Measurements from ENCODE around the gene PDE5A.

Gene PDE5A

DNA sequence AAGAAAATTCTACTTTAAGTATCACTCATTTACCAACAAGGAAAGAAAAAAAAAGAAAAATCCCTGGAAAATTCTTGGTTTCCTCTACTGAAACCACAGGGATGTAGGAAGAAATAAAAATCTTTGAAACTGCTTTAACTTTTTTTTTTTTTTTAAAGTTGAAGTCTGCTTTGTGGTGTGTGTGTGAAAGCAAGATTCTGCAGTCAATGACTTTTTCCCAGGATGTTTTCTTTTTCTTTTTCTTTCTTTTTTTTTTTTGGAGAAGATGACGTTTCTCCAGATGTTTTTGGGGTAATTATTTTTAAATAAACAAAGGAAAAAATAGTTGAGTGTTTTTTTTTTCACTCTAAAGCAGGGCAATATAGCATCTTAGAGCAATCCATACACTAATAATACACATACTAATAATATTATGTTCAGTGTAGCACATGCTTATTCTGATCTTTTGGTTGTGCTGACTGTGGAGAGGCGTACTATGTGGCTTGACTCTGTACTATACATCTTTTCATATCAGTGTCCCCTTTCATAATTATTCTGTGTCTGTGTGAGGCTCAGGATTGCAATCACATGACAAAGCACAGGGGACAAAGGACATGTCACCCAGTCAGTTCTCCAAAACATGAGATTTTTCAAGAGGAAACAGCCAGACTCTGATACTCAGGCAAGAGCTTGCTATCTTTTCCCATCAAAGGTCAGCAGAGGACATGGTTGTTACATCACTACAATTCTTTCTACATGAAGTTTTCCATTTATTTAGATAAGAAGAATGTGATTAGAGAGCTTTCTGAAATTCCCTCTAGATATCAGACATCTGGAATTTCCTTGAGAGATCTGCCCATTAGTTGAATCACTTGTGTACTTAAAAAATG is 111.0 kb downstream of the PDE5A start:
- Histone ChIP-seq H3K4me3 (ENCODE audit: low read depth, low read length) (no peak overlapping the region), H3K9me3 (ENCODE audit: severe bottlenecking) (no peaks in the 10 kb centered on the region), H3K27me3 (ENCODE audit: insufficient read depth, low read depth, severe bottlenecking) (no peaks in the 10 kb centered on the region), H3K36me3 (peaks cover 65% of the 10 kb centered on the region), H3K27ac (no peak overlapping the region)
- TF ChIP-seq, protein P1, sequence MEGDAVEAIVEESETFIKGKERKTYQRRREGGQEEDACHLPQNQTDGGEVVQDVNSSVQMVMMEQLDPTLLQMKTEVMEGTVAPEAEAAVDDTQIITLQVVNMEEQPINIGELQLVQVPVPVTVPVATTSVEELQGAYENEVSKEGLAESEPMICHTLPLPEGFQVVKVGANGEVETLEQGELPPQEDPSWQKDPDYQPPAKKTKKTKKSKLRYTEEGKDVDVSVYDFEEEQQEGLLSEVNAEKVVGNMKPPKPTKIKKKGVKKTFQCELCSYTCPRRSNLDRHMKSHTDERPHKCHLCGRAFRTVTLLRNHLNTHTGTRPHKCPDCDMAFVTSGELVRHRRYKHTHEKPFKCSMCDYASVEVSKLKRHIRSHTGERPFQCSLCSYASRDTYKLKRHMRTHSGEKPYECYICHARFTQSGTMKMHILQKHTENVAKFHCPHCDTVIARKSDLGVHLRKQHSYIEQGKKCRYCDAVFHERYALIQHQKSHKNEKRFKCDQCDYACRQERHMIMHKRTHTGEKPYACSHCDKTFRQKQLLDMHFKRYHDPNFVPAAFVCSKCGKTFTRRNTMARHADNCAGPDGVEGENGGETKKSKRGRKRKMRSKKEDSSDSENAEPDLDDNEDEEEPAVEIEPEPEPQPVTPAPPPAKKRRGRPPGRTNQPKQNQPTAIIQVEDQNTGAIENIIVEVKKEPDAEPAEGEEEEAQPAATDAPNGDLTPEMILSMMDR (IDR thresholded peaks at IDR 0.05; ENCODE audit: low read depth, low read length) = no peak
- DNase-seq = no peak

- H3K27me3 ChIP-seq (ENCODE audit: insufficient read depth, low read depth, severe bottlenecking) = no peaks in the 10 kb centered on the region
- DNase-seq = no peak
- H3K9me3 ChIP-seq (ENCODE audit: severe bottlenecking) = no peaks in the 10 kb centered on the region
- TF ChIP-seq, protein P1 (IDR thresholded peaks at IDR 0.05; ENCODE audit: low read depth, low read length) = no peak
- H3K4me3 ChIP-seq (ENCODE audit: low read depth, low read length) = no peak overlapping the region
- H3K27ac ChIP-seq = no peak overlapping the region
- H3K36me3 ChIP-seq = peaks cover 48% of the 10 kb centered on the region
Measured at GRCh38 chr4:119512398-119512797, 116.2 kb downstream of the PDE5A start.

GRCh38 chr4:119510395-119511149 is 118.0 kb downstream of the PDE5A start:
- Histone ChIP-seq H3K27ac (no peak overlapping the region), H3K9me3 (ENCODE audit: severe bottlenecking) (no peaks in the 10 kb centered on the region), H3K36me3 (peaks cover 36% of the 10 kb centered on the region), H3K4me3 (ENCODE audit: low read depth, low read length) (no peak overlapping the region), H3K27me3 (ENCODE audit: insufficient read depth, low read depth, severe bottlenecking) (no peaks in the 10 kb centered on the region)
- DNase-seq = no peak
- TF ChIP-seq, protein P1 (IDR thresholded peaks at IDR 0.05; ENCODE audit: low read depth, low read length) = no peak

- Histone ChIP-seq H3K27ac (no peak overlapping the region), H3K36me3 (peaks cover 18% of the 10 kb centered on the region), H3K27me3 (ENCODE audit: insufficient read depth, low read depth, severe bottlenecking) (no peaks in the 10 kb centered on the region), H3K4me3 (ENCODE audit: low read depth, low read length) (no peak overlapping the region), H3K9me3 (ENCODE audit: severe bottlenecking) (no peaks in the 10 kb centered on the region)
- TF ChIP-seq, protein P1 (IDR thresholded peaks at IDR 0.05; ENCODE audit: low read depth, low read length) = no peak
- no peak for DNase-seq
Measured at GRCh38 chr4:119508281-119508680, 120.3 kb downstream of the PDE5A start.

GRCh38 chr4:119506806-119507205 is 121.8 kb downstream of the PDE5A start:
- Histone ChIP-seq H3K36me3 (peaks cover 11% of the 10 kb centered on the region), H3K27me3 (ENCODE audit: insufficient read depth, low read depth, severe bottlenecking) (no peaks in the 10 kb centered on the region), H3K27ac (no peak overlapping the region), H3K4me3 (ENCODE audit: low read depth, low read length) (no peak overlapping the region), H3K9me3 (ENCODE audit: severe bottlenecking) (no peaks in the 10 kb centered on the region)
- no peak for DNase-seq
- TF ChIP-seq, protein P1 (IDR thresholded peaks at IDR 0.05; ENCODE audit: low read depth, low read length) = no peak
